HG03060 (cell line): ENCODE measurements around the gene MARCHF9.

Source experiments
- ATAC-seq: cut with Tn5 transposase; IDR thresholded peaks from one replicate; pipeline ENCODE4 v1.9.1; 2021; ENCODE audit warnings: low read depth, moderate number of reproducible peaks; ENCODE audit not compliant: unreplicated experiment

MARCHF9 gene

DNA sequence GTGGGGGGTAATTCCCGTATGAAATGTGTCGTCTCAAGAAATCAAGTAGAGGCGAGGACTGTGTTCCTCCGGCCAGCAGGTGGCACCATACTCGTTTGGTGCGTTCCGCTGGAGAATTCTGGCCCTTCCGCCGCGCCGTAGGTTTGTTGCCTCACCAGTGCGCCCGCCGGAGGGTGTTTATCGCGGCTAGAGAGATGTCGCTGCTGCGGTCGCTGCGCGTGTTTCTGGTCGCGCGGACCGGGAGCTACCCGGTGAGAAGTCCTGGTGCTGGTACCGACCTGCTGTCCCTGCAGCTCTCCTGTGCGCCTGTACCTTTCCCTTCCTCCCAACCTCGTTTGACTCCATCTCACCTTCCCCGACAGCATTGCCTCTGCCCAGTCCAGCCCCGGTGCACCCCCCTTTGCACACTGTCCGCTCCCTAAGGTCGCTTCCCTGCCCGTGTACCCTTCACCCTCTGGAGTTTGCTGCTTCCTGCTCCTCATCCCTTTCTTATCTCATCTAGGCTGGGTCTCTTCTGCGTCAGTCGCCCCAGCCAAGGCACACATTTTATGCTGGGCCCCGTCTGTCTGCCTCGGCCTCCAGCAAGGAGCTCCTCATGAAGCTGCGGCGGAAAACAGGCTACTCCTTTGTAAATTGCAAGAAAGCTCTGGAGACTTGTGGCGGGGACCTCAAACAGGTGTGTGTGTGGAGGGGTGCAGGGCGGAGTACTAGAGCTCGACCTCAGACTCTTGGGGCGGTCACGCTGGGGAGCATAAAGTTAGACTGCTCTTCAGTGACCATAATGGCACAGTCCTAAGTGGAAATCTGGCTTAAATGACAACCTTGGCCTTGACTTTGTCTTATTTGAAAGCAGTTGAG, 27.9 kb downstream of the MARCHF9 start, which contains the start of gene TSFM:
TSS of gene TSFM (plus strand) at position 180 of the 858 bp plus-strand sequence. CDS start at position 195, 15 bp downstream.
- peak; percentile 79 for ATAC-seq

GRCh38 chr12:57783466-57783801, 28.5 kb downstream of the MARCHF9 start:
- no peak for ATAC-seq

- no peak for ATAC-seq
These were observed 29.0 kb downstream of the MARCHF9 start for GRCh38 chr12:57783861-57784260.

- ATAC-seq, result no peak
These were observed 39.0 kb downstream of the MARCHF9 start for GRCh38 chr12:57793920-57794319.

DNA sequence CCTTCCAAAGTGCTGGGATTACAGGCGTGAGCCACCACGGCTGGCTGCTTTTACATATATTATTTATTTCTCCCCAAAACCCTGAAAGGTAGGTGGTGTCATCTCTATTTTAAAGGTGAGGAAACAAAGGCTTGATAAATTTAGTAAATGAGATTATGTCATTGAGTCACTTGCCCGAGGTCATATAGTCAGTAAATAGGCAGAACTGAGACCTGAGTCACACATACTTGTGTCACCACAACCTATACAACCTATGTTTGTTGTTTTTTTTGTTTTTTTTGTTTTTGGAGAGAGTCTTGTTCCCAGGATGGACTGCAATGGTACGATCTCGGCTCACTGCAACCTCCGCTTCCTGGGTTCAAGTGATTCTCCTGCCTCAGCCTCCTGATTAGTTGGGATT, 40.5 kb downstream of the MARCHF9 start:
- ATAC-seq, result no peak

- no peak for ATAC-seq
These were observed 42.1 kb downstream of the MARCHF9 start for GRCh38 chr12:57796996-57797395.

GRCh38 chr12:57797933-57798332, 43.0 kb downstream of the MARCHF9 start:
- no peak for ATAC-seq

DNA sequence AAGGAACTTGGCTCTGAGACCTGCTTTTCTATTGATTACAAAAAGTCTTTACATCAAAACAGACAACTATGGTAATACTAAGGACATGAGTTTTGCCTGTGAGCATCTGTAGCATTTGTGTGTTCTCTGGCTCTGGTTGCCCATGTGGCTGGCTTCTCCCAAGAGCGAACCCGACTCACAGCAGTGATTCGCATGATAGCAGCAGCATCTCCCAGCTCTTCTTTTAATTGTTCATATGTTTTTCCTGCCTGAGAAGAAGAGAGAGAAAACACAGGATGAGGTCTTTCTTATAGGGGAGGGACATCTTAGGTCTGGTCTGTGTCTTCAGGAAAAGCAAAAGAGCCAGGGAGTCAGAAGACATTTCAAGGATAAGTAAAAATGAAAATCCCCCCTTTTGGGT, 46.1 kb downstream of the MARCHF9 start:
- ATAC-seq, result no peak

DNA sequence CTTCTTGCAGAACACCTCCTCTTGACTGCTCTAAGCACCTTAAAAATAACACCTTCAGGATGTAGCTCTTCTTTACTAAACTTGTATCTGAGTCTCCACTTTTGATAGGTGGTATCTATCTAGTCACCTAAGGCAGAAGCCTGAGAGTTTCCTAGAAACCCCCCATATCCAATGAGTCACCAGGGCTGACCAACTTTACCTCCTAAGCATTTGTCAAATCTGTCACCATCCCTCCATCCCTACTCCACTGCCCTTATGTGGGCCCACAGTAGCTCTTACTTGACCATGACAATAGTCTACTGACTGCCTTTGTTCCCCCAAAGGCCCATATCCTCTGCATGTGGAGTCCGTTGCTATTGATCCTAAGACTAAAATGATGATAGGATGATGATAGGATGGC, 47.7 kb downstream of the MARCHF9 start:
- no peak for ATAC-seq

GRCh38 chr12:57803319-57803893, 48.5 kb downstream of the MARCHF9 start:
- no peak for ATAC-seq

DNA sequence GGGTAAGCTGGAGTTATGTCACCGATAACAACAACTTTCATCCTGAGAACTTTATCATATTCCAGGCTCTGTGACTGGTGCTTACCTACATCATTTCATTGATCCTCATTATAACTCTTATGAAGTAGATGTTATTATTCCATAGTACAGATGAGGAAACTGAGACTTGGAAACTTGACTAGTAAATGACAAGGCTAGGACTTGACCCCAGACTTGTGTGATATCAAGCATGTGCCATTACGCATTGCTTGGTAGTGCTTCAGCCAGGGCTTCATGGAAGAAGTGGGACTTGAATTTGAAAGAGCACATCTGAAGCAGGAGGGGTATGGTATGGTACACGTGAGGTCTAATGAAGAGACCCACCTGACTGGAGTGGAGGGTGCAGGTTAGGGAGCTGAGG, 51.8 kb downstream of the MARCHF9 start:
- no peak for ATAC-seq

DNA sequence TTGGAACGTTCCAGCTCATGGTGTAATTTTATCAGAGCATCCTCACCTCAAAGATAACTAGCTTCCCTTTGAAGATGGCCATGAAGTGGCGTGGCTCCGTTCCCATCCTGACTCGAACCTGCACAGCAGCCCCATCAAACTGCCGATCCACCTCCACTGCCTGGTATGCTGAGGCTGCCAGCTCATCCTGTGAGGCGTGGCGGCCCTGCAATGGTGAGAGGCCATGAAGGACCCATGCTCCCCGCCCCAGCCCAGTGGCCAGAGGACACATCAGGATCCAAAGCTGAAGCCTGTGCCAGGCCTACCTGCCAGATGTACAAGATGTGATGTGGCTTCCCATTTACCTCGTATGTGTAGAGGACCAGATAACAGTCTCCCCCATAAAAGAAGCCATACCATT, 52.4 kb downstream of the MARCHF9 start:
- ATAC-seq, result no peak

GRCh38 chr12:57808351-57808750, 53.4 kb downstream of the MARCHF9 start:
- no peak for ATAC-seq

GRCh38 chr12:57809425-57809824, 54.5 kb downstream of the MARCHF9 start:
- no peak for ATAC-seq
